ENCODE data around the gene RGS3.

- no peak for TF ChIP-seq CTCF (IDR thresholded peaks at IDR 0.05)
- TF ChIP-seq POLR2A (IDR thresholded peaks at IDR 0.05) = no peak
These were observed 72.2 kb downstream of the RGS3 start for GRCh38 chr9:113535756-113536155.
